Measurements from ENCODE around the gene DCDC2C. TPM values are rescaled to one million over a fixed set of nuclear protein-coding genes. Genes with fewer than 3 reads are reported as not detected.
A peak's percentile ranks its signal among the peaks of the same experiment; 100 is the strongest.

DCDC2C gene
- total and polyA plus RNA-seq, 9 of the 15 experiments (the other 6 are each of a cell fraction or from before 2014, with no cell fraction given) = not detected

DNA sequence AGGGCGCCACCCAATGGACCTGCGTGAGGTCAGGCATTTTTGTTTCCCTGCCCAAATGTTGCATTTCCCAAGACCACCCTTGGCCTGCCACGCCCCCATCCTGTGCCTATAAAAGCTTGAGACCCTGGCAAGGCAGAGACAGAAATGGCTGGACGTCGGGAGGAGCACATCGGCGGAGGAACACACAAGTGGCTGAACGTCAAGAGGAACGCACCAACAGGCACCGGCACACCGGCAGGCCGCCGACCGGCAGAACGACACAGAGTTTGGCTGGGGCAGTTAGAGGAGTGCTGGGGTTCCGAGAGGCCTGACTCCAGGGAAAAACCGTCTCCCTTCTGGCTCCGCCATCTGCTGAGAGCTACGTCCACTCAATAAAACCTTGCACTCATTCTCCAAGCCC lies 35.9 kb downstream of the DCDC2C start:
- H3K36me3 ChIP-seq (ENCODE audit: control insufficient read depth, insufficient read depth, low read length) = no peaks in the 10 kb centered on the region
- no peaks in the 10 kb centered on the region for H4K20me1 ChIP-seq (replicated peaks; ENCODE audit: control insufficient read depth, insufficient read depth, low read length)
- no peaks in the 10 kb centered on the region for H3K9me1 ChIP-seq (ENCODE audit: control insufficient read depth, insufficient read depth, low read length)
- H3K27me3 ChIP-seq (ENCODE audit: control insufficient read depth in 2 of 2, insufficient read depth in 2 of 2, low read length in 2 of 2) = peaks cover 2 to 16% of the 10 kb centered on the region in 2 experiments; a peak in 4 of 5 replicates
- DNase-seq (ENCODE audit: extremely low read depth in 1 of 4, low spot score in 3 of 4) = no peak
- intact Hi-C loops (cut with micrococcal nuclease) = loop anchor here (2.0 to 5.0 kb wide), 3 partner anchors 41 to 218 kb away; no protein-coding TSS in a partner anchor
- TF ChIP-seq CBX1 (IDR thresholded peaks at IDR 0.05; ENCODE audit: low read depth) (no peak), ATF3 (IDR thresholded peaks at IDR 0.05) (no peak), ATF3 (CRISPR knock-in tag; conservative IDR thresholded peaks at IDR 0.05) (no peak), TAF1 (IDR thresholded peaks at IDR 0.05; ENCODE audit: control insufficient read depth, extremely low read depth, insufficient read depth, low read length, severe bottlenecking) (no peak)
- no peak overlapping the region for H3K27ac ChIP-seq (ENCODE audit: extremely low read depth, low read depth, low read length)
- no peaks in the 10 kb centered on the region for H3K79me2 ChIP-seq (ENCODE audit: control insufficient read depth, insufficient read depth, low read length)
- H2AFZ ChIP-seq (ENCODE audit: low read depth, low read length) = no peak overlapping the region; the same call in 1 of the 2 replicates
- no peaks in the 10 kb centered on the region for H3K4me1 ChIP-seq (replicated peaks in 1 of 2; ENCODE audit: control insufficient read depth in 2 of 2, insufficient read depth in 2 of 2, low read length in 2 of 2)
- H3K9ac ChIP-seq (ENCODE audit: insufficient read depth in 1 of 2, low read depth in 2 of 2, low read length in 2 of 2) = peak overlapping the region in 1 of 2 experiments; percentile 55; a peak in 1 of 4 replicates
- in situ Hi-C loops (cut with MboI) = no loop called here
- FAIRE-seq = no peak
- H3K4me3 ChIP-seq = no peak overlapping the region
- H3K4me2 ChIP-seq (ENCODE audit: insufficient read depth, low read length) = no peak overlapping the region
- ATAC-seq = peak; percentile 18; the same call in 1 of the 3 replicates
- ChIA-PET POLR2A (no interaction called here), CTCF (ENCODE audit: low intra/inter-chr PET ratio) (no interaction called here)
- no peaks in the 10 kb centered on the region for H3K9me3 ChIP-seq (replicated peaks; ENCODE audit: control insufficient read depth, insufficient read depth, low read depth, low read length)
- WGBS (ENCODE audit: insufficient coverage, low coverage, missing lambda C conversion rate) = 7% methylated on average over 19 of the region's 19 CpGs
- no TSS peak for BruUV-seq (replicated peaks)

GRCh38 chr2:3741396-3741795 lies 38.0 kb downstream of the DCDC2C start:
- ChIA-PET POLR2A (interaction anchor here (1.5 kb wide), 1 partner anchor 41 kb away, joined by 3 read pairs; no protein-coding TSS in a partner anchor), CTCF (ENCODE audit: low intra/inter-chr PET ratio) (no interaction called here)
- ATAC-seq = no peak
- Histone ChIP-seq H3K79me2 (ENCODE audit: control insufficient read depth, insufficient read depth, low read length) (no peaks in the 10 kb centered on the region), H3K9ac (ENCODE audit: insufficient read depth in 1 of 2, low read depth in 2 of 2, low read length in 2 of 2) (no peak overlapping the region), H2AFZ (ENCODE audit: low read depth, low read length) (no peak overlapping the region), H3K36me3 (ENCODE audit: control insufficient read depth, insufficient read depth, low read length) (no peaks in the 10 kb centered on the region), H3K4me1 (replicated peaks in 1 of 2; ENCODE audit: control insufficient read depth in 2 of 2, insufficient read depth in 2 of 2, low read length in 2 of 2) (no peaks in the 10 kb centered on the region), H4K20me1 (replicated peaks; ENCODE audit: control insufficient read depth, insufficient read depth, low read length) (no peaks in the 10 kb centered on the region), H3K27ac (ENCODE audit: extremely low read depth, low read depth, low read length) (no peak overlapping the region), H3K27me3 (ENCODE audit: control insufficient read depth in 2 of 2, insufficient read depth in 2 of 2, low read length in 2 of 2) (peaks cover 2 to 20% of the 10 kb centered on the region in 2 experiments; a peak in 4 of 5 replicates), H3K4me2 (ENCODE audit: insufficient read depth, low read length) (no peak overlapping the region), H3K9me1 (ENCODE audit: control insufficient read depth, insufficient read depth, low read length) (no peaks in the 10 kb centered on the region), H3K9me3 (replicated peaks; ENCODE audit: control insufficient read depth, insufficient read depth, low read depth, low read length) (no peaks in the 10 kb centered on the region; the same call in 1 of the 2 replicates), H3K4me3 (no peak overlapping the region)
- no peak for FAIRE-seq
- 7% methylated on average over 8 of the region's 8 CpGs for WGBS (ENCODE audit: insufficient coverage, low coverage, missing lambda C conversion rate)
- DNase-seq (ENCODE audit: extremely low read depth in 1 of 4, low spot score in 3 of 4) = no peak
- in situ Hi-C loops (cut with MboI) = no loop called here
- intact Hi-C loops (cut with micrococcal nuclease) = no loop called here
- BruUV-seq (replicated peaks) = no TSS peak
- TF ChIP-seq, protein P1, sequence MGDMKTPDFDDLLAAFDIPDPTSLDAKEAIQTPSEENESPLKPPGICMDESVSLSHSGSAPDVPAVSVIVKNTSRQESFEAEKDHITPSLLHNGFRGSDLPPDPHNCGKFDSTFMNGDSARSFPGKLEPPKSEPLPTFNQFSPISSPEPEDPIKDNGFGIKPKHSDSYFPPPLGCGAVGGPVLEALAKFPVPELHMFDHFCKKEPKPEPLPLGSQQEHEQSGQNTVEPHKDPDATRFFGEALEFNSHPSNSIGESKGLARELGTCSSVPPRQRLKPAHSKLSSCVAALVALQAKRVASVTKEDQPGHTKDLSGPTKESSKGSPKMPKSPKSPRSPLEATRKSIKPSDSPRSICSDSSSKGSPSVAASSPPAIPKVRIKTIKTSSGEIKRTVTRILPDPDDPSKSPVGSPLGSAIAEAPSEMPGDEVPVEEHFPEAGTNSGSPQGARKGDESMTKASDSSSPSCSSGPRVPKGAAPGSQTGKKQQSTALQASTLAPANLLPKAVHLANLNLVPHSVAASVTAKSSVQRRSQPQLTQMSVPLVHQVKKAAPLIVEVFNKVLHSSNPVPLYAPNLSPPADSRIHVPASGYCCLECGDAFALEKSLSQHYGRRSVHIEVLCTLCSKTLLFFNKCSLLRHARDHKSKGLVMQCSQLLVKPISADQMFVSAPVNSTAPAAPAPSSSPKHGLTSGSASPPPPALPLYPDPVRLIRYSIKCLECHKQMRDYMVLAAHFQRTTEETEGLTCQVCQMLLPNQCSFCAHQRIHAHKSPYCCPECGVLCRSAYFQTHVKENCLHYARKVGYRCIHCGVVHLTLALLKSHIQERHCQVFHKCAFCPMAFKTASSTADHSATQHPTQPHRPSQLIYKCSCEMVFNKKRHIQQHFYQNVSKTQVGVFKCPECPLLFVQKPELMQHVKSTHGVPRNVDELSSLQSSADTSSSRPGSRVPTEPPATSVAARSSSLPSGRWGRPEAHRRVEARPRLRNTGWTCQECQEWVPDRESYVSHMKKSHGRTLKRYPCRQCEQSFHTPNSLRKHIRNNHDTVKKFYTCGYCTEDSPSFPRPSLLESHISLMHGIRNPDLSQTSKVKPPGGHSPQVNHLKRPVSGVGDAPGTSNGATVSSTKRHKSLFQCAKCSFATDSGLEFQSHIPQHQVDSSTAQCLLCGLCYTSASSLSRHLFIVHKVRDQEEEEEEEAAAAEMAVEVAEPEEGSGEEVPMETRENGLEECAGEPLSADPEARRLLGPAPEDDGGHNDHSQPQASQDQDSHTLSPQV (IDR thresholded peaks at IDR 0.05) = no peak
- TF ChIP-seq NFYB (IDR thresholded peaks at IDR 0.05; ENCODE audit: extremely low read depth, insufficient read length) = no peak
- TF ChIP-seq, protein P2, sequence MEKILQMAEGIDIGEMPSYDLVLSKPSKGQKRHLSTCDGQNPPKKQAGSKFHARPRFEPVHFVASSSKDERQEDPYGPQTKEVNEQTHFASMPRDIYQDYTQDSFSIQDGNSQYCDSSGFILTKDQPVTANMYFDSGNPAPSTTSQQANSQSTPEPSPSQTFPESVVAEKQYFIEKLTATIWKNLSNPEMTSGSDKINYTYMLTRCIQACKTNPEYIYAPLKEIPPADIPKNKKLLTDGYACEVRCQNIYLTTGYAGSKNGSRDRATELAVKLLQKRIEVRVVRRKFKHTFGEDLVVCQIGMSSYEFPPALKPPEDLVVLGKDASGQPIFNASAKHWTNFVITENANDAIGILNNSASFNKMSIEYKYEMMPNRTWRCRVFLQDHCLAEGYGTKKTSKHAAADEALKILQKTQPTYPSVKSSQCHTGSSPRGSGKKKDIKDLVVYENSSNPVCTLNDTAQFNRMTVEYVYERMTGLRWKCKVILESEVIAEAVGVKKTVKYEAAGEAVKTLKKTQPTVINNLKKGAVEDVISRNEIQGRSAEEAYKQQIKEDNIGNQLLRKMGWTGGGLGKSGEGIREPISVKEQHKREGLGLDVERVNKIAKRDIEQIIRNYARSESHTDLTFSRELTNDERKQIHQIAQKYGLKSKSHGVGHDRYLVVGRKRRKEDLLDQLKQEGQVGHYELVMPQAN (IDR thresholded peaks at IDR 0.05; ENCODE audit: borderline replicate concordance) = no peak
- TF ChIP-seq KAT2B (IDR thresholded peaks at IDR 0.05; ENCODE audit: low read depth, low read length) = no peak
